Muscle layer of colon (tissue), 2 donors: ENCODE measurements around the gene TJP1.
"Not testable (repeated sequence)": the region's sequence is repeated elsewhere in the genome, so short reads cannot be mapped to it uniquely, and the experiment has no call there.

ENCODE experiments used
- H3K27ac ChIP-seq: one replicate; pipeline ENCODE4 v1.7.0; 2013; ENCODE audit warnings: low read depth, mild to moderate bottlenecking, low read length, moderate library complexity
- H3K27me3 ChIP-seq, 2 donors: one replicate each; pipeline ENCODE4 v1.7.0; 2013; ENCODE audit warnings: low read length in 2 of 2, mild to moderate bottlenecking in 2 of 2; ENCODE audit not compliant: insufficient read depth in 2 of 2, control insufficient read depth in 1 of 2
- H3K36me3 ChIP-seq: one replicate; pipeline ENCODE4 v1.7.0; 2013; ENCODE audit warnings: mild to moderate bottlenecking, low read length; ENCODE audit not compliant: insufficient read depth
- H3K4me1 ChIP-seq: one replicate; pipeline ENCODE4 v1.7.0; 2013; ENCODE audit warnings: mild to moderate bottlenecking, low read length; ENCODE audit not compliant: insufficient read depth
- H3K4me3 ChIP-seq, 2 donors: one replicate each; pipeline ENCODE4 v1.7.0; 2013; ENCODE audit warnings: low read length in 2 of 2, low read depth in 1 of 2, mild to moderate bottlenecking in 1 of 2, moderate library complexity in 1 of 2
- H3K9ac ChIP-seq: one replicate; pipeline ENCODE4 v1.7.0; 2013; ENCODE audit warnings: low read length
- H3K9me3 ChIP-seq: one replicate; pipeline ENCODE4 v1.7.0; 2013; ENCODE audit warnings: mild to moderate bottlenecking, low read length
- donor health status: abdominal sarcoma.
- donor health status: Adenocarcinoma of cecum.

TJP1 gene

DNA sequence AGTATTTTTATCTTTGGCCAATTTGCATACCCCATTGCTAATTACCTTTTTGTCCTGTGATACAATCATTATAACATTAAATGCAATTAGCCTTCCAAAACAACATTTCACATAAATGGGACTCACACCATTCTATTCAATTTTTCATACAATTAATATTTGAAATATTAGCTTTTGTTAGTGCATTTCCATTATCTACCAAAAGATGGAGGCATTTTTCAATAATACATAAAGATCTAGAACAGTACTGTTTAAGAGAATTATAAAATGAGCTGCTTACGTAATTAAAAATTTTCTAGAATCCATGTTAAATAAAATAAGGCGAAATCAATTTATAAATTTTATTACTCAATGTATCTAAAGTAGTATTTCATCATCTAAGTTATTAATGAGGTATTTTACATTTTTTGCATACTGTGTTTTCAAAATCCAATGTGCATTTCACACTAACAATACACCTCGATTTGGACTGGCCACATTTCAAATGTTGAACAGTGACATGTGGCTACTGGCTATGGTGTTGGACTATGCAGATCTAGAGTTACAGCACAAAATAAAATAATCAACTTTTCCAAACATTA is 74.3 kb downstream of the TJP1 start:
- no peaks in the 10 kb centered on the region for H3K36me3 ChIP-seq
- H3K4me3 ChIP-seq = no peak overlapping the region
- H3K9me3 ChIP-seq = no peaks in the 10 kb centered on the region
- H3K9ac ChIP-seq = no peak overlapping the region
- H3K4me1 ChIP-seq = no peaks in the 10 kb centered on the region
- no peaks in the 10 kb centered on the region for H3K27me3 ChIP-seq
- no peak overlapping the region for H3K27ac ChIP-seq

GRCh38 chr15:29743475-29743874 is 78.8 kb downstream of the TJP1 start:
- H3K36me3 ChIP-seq = peaks cover 17% of the 10 kb centered on the region
- no peak overlapping the region for H3K27ac ChIP-seq
- H3K27me3 ChIP-seq = no peaks in the 10 kb centered on the region
- no peaks in the 10 kb centered on the region for H3K4me1 ChIP-seq
- no peak overlapping the region for H3K9ac ChIP-seq
- no peak overlapping the region for H3K4me3 ChIP-seq
- no peaks in the 10 kb centered on the region for H3K9me3 ChIP-seq

DNA sequence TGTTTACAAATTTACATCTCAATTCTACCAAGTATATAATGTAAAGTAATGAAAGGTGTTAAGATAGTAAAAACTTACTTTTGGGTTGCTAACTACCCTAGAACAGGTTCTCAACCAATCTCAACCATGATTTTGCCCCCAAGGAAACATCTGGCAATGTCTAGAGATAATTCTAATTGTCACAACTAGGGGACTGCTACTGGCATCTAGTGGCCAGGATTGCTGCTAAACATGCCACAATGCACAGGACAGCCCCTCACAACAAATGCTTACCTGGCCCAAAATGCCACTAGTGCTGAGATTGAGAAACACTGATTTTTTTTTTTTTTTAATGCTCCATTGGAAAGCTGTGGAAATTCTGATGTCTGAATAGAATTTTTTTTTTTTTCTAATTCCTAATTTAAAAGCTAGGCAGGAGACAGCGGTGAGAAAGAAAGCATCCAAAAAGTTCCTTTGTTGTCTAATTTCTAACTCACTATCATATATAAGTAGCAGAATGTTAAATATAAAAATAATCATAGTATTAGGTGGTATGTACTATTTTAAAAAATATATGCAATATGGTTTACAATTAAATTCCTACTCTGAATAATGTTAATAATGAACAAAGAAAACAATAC is 81.5 kb downstream of the TJP1 start:
- no peaks in the 10 kb centered on the region for H3K9me3 ChIP-seq
- peaks cover 17% of the 10 kb centered on the region for H3K36me3 ChIP-seq
- H3K9ac ChIP-seq = no peak overlapping the region
- H3K27me3 ChIP-seq = no peaks in the 10 kb centered on the region
- no peak overlapping the region for H3K27ac ChIP-seq
- no peak overlapping the region for H3K4me3 ChIP-seq
- H3K4me1 ChIP-seq = peaks cover under 1% of the 10 kb centered on the region

GRCh38 chr15:29736744-29737020 is 85.6 kb downstream of the TJP1 start:
- H3K9me3 ChIP-seq = no peaks in the 10 kb centered on the region
- H3K9ac ChIP-seq = no peak overlapping the region
- no peaks in the 10 kb centered on the region for H3K27me3 ChIP-seq
- peaks cover 9% of the 10 kb centered on the region for H3K4me1 ChIP-seq
- no peak overlapping the region for H3K4me3 ChIP-seq
- H3K27ac ChIP-seq = no peak overlapping the region
- peaks cover 31% of the 10 kb centered on the region for H3K36me3 ChIP-seq

- H3K27me3 ChIP-seq = no peaks in the 10 kb centered on the region
- H3K9ac ChIP-seq = no peak overlapping the region
- peaks cover 30% of the 10 kb centered on the region for H3K36me3 ChIP-seq
- H3K4me1 ChIP-seq = peaks cover 9% of the 10 kb centered on the region
- no peak overlapping the region for H3K27ac ChIP-seq
- H3K4me3 ChIP-seq = no peak overlapping the region
- H3K9me3 ChIP-seq = no peaks in the 10 kb centered on the region
Measured at GRCh38 chr15:29736012-29736743, 86.1 kb downstream of the TJP1 start.

DNA sequence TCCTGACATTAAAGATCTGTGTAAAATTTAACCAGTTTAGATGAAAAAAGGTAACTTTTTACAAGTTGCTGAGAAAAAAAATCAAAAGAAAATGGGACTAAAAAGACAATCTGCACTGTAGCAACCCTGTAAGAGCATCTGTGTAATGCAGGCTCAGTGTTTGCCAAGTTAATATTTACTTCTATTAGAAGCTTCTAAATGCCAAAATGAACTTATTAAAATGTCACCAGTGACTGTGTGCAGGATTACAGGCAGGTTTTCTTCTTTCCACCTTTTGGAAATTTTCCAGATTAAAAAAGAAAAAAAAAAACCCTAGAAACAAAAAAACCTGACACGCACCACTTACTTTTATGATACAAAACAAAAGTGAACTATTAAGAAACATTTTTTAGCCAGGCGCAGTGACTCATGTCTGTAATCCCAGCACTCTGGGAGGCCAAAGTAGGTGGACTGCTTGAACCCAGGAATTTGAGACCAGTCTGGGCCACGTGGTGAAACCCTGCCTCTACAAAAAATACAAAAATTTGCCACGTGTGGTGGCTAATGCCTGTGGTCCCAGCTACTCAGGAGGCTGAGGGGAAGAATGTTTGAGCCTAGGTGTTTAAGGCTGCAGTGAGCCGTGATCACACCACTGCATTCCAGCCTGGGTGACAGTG is 87.2 kb downstream of the TJP1 start:
- Histone ChIP-seq H3K4me3 (no peak overlapping the region), H3K4me1 (peaks cover 9% of the 10 kb centered on the region), H3K36me3 (peaks cover 25% of the 10 kb centered on the region), H3K27me3 (no peaks in the 10 kb centered on the region), H3K27ac (no peak overlapping the region), H3K9me3 (no peaks in the 10 kb centered on the region), H3K9ac (no peak overlapping the region)

DNA sequence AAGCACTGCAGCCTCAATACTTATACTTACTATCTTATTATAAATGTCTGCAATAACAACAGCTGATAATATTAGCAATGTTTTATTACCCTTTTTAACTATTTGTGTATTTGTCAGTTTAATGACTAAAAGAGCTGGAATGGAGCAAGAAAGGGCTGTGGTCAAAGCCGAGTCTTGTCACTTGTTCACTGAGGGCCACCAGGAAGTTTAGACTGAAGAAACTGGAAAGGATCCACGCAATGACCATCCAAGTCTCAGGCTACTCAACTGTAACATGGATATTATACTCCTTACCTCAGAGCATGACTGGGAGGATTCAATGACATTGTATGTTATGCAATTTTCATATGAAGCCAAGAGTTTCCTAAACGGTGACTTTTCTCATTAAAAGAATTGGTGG is 90.4 kb downstream of the TJP1 start:
- Histone ChIP-seq H3K27me3 (no peaks in the 10 kb centered on the region), H3K27ac (no peak overlapping the region), H3K9me3 (no peaks in the 10 kb centered on the region), H3K4me3 (no peak overlapping the region), H3K9ac (no peak overlapping the region), H3K4me1 (peaks cover 22% of the 10 kb centered on the region), H3K36me3 (peaks cover 25% of the 10 kb centered on the region)

DNA sequence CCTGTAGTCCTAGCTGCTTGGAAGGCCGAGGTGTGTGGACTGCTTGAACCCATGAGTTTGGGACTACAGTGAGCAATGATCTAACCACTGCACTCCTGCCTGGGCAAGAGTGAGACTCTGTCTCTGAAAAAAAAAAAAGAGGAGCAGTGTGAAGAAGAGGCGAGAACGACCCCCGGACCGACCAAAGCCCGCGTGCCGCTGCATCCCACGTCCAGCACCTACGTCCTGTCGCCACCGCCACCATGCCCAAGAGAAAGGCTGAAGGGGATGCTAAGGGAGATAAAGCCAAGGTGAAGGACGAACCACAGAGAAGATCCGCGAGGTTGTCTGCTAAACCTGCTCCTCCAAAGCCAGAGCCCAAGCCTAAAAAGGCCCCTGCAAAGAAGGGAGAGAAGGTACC is 91.8 kb downstream of the TJP1 start:
- H3K9me3 ChIP-seq, H3K4me3 ChIP-seq, H3K27ac ChIP-seq, H3K27me3 ChIP-seq, H3K9ac ChIP-seq: not testable (repeated sequence)
- peaks cover 25% of the 10 kb centered on the region for H3K36me3 ChIP-seq
- H3K4me1 ChIP-seq = peaks cover 18% of the 10 kb centered on the region

DNA sequence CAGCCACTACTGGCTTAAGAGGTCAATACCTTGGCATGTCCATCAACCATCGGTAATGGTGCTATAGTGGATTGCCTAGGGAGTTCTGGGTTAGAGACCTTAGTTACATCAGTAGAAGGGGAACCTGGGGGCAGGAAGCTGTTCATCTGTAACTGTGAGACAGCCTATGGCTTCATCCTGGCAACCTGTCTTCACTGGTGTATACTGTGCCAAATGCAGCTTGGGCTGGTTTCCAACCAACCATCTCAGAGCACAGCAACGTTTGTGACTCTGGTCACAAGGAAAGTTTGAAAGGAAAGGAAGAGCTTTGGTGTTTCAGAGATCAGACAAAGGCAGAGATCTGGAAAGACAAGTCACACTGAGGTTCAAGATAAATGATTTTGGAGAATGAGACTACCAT is 93.8 kb downstream of the TJP1 start:
- H3K27me3 ChIP-seq = no peaks in the 10 kb centered on the region
- H3K4me1 ChIP-seq = peaks cover 13% of the 10 kb centered on the region
- H3K4me3 ChIP-seq = no peak overlapping the region
- H3K36me3 ChIP-seq = peaks cover 28% of the 10 kb centered on the region
- no peak overlapping the region for H3K27ac ChIP-seq
- H3K9ac ChIP-seq = no peak overlapping the region
- no peaks in the 10 kb centered on the region for H3K9me3 ChIP-seq

- peaks cover 13% of the 10 kb centered on the region for H3K4me1 ChIP-seq
- H3K9ac ChIP-seq = no peak overlapping the region
- H3K4me3 ChIP-seq = no peak overlapping the region
- no peaks in the 10 kb centered on the region for H3K9me3 ChIP-seq
- no peaks in the 10 kb centered on the region for H3K27me3 ChIP-seq
- H3K36me3 ChIP-seq = peaks cover 27% of the 10 kb centered on the region
- H3K27ac ChIP-seq = no peak overlapping the region
Measured at GRCh38 chr15:29727871-29728270, 94.4 kb downstream of the TJP1 start.

DNA sequence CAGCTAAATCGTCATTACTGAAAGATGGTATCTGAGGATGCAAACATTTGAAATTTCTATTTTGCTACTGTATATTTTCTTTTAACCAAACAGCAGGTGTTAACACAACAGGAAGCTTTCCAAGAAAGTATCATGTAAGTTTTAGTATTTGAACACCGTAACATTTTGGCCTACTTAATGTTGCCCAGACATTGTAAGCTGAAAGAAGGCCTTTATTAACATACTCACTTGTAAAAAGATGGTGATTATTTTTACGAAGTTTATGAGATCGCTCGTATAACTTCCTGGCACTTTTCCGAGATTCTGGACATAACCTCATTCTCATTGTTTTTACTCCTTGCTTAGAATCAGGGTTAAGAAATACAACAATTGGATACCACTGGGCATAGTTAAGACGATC is 95.7 kb downstream of the TJP1 start:
- Histone ChIP-seq H3K4me3 (no peak overlapping the region), H3K9ac (no peak overlapping the region), H3K27me3 (no peaks in the 10 kb centered on the region), H3K4me1 (peaks cover 13% of the 10 kb centered on the region), H3K36me3 (peaks cover 27% of the 10 kb centered on the region), H3K9me3 (no peaks in the 10 kb centered on the region), H3K27ac (no peak overlapping the region)
